Tibial nerve (tissue), 3 donors: ENCODE data around the gene PRR16.

Experiments used
- POLR2A ChIP-seq, 2 donors: fragments of 450-650 bp; IDR thresholded peaks; one replicate each; pipeline ENCODE4 v1.6.1; 2017; ENCODE audit warnings: antibody characterized with exemption in 2 of 2, mild to moderate bottlenecking in 2 of 2, moderate library complexity in 2 of 2
- TF ChIP-seq, protein P1 (sequence below), 5 experiments: fragments of 200-600 bp in 3 of 5; fragments of 450-650 bp in 2 of 5; sonication (generic) in 3 of 5; IDR thresholded peaks; one replicate each; pipeline ENCODE4 v1.5.1; 2016 to 2019; ENCODE audit warnings: antibody characterized with exemption in 5 of 5, mild to moderate bottlenecking in 3 of 5, moderate library complexity in 2 of 5

DNA sequence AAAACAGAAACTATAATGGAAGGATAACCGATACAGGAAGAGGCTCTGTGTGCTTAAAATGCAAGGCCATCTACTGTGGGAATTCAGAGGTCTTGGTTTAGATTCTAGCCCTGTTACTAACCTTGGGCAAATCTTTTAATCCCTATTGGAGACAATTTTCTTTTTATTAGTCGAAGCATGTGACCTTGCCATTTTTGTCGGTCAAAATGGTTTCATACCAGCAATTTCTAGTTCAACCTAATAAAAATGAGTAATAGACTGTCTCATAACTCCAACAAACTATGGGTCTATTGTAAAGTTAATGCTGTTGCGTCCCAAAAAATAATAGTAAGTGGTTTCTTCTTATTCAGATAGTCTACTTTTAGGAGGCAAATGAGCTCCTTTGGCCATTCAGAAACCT lies 38.4 kb downstream of the PRR16 start:
- TF ChIP-seq, protein P1, sequence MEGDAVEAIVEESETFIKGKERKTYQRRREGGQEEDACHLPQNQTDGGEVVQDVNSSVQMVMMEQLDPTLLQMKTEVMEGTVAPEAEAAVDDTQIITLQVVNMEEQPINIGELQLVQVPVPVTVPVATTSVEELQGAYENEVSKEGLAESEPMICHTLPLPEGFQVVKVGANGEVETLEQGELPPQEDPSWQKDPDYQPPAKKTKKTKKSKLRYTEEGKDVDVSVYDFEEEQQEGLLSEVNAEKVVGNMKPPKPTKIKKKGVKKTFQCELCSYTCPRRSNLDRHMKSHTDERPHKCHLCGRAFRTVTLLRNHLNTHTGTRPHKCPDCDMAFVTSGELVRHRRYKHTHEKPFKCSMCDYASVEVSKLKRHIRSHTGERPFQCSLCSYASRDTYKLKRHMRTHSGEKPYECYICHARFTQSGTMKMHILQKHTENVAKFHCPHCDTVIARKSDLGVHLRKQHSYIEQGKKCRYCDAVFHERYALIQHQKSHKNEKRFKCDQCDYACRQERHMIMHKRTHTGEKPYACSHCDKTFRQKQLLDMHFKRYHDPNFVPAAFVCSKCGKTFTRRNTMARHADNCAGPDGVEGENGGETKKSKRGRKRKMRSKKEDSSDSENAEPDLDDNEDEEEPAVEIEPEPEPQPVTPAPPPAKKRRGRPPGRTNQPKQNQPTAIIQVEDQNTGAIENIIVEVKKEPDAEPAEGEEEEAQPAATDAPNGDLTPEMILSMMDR (IDR thresholded peaks at IDR 0.05) = no peak
- TF ChIP-seq POLR2A (IDR thresholded peaks at IDR 0.05) = no peak
